GM18508 (cell line): ENCODE data around the gene GLCCI1.
A peak's percentile ranks its signal among the peaks of the same experiment; 100 is the strongest.

Experiments used
- ATAC-seq: cut with Tn5 transposase; IDR thresholded peaks from one replicate; pipeline ENCODE4 v1.9.1; 2021; ENCODE audit warnings: moderate number of reproducible peaks; ENCODE audit not compliant: insufficient read depth, unreplicated experiment

Gene GLCCI1

GRCh38 chr7:8125680-8126444 is 157.3 kb downstream of the GLCCI1 start:
- ATAC-seq = peak; percentile 69

DNA sequence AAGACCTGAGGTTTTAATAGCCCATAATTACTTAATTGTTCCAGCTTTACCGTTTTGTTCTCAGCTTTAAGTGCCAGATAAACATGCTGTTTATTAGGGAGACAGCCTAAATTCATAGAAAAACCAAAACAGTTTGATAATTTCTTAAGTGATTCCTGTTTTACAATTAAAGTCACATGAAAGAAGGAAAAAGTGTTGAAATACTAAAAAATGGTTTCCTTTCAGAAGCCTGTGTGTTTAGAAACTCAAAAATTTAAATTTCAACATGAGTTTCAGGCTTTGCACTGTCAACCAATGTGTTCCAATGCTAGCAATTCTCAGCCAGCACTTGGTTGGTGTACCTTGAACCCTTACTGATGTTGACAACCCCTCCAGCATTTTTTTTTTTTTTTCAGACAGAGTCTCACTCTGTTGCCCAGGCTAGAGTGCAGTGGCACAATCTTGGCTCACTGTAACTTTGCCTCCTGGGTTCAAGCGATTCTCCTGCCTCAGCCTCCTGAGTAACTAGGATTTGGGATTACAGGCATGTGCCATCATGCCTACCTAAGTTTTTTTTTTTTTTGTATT is 158.1 kb downstream of the GLCCI1 start:
- ATAC-seq = no peak

GRCh38 chr7:8128449-8129317 is 160.1 kb downstream of the GLCCI1 start:
- ATAC-seq = no peak

DNA sequence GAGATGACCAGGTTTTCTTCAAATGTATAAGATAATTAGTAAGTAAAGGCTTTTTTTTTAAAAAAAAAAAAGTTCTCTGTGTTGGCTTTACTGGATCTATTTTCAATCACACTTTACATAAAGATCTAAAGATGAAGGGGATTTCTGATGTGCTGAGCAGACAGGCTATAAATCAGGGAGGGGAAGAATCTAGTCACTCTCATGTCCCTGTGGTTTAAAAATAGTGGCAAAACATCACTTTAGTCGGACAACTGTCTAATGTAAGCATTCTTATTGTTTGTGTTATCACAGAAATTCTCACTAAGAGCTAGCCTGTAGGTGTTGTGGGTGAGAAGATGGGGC is 160.7 kb downstream of the GLCCI1 start:
- ATAC-seq = no peak

DNA sequence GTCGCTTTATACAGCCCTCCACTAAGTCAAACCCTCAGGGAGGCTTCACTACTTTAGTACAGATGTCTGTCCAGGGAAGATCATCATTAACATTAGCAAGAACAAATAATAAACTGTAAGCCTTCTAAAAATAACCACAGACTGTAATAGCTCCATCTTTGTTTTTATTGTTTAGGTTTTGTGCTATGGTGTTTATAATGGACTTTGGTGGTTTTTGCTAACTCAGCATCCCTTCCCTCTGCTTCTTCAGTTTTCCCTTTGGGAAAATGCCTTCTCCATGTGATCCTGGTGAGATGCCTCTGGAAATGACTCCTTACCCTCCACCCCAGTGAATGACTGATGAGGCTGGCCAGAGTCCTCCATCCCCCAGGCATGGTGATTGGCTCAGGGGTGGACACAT is 162.1 kb downstream of the GLCCI1 start:
- no peak for ATAC-seq

DNA sequence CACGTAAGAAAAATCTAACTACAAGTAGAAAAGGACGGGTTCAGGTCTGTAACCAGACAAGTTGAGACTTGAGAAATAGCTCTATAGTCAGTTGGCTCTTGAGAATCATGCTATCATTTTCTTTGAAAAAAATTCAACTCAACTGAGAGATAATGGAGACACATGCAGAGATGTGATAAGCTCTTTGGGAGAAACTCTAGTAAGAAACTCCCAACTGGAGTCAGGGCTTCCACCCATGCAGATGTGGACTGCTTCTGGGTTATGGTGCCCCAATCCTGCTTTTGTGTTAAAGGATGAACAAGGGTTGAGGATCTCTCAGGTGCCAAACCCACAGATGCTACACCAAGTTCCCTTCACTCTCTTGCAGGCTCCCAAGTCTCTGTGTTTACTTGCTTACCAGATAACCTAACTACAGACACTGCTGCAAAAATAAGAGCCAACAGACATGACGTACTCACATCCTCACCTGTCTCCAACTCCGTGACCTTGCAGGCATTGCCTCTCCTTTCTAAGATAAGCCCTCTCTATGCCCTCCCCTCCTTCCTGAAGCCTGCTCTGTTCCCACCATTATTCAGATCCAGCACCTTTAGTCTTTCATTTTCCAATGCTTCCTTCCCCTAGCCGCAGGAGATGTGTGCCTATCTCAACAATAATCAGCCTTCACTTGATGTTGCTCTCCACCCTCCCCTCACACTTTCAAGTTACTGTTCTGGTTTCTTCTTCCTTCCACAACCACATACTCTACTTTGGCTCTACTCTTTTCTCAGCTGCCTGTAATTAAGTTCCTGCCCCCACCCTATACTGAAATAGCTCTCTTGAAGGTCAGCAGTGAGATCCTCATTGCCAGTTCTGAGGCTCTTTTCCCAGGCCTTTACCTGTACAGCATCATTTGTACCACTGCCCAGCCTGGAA is 163.4 kb downstream of the GLCCI1 start:
- ATAC-seq = peak; percentile 30

DNA sequence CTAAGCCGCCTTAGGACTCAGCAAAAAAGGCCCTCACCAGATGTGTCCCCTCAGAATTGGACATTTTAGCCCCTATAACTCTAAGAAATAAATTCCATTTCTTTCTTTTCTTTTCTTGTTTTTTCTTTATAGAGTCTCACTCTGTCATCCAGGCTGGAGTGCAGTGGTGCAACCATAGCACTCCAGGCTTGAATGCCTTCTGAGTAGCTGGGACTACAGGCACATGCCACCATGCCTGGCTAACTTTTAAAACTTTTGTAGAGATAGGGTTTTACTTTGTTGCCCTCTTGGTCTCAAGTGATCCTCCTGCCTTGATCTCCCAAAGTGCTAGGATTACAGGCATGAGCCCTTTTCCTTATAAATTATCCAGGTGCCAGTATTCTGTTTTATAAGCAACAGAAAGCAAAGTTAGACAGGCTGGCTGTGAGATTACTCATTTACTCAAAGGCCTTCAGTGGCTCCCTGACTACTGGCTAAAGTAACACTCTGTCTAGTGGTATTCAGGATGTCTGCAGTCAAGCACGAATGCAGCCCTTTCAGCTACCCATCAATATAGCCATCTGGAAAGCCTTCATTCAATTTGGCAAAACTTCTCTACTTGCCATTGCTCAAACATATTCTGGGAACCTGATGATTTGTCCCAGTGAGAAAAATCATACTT is 164.7 kb downstream of the GLCCI1 start:
- ATAC-seq = no peak

DNA sequence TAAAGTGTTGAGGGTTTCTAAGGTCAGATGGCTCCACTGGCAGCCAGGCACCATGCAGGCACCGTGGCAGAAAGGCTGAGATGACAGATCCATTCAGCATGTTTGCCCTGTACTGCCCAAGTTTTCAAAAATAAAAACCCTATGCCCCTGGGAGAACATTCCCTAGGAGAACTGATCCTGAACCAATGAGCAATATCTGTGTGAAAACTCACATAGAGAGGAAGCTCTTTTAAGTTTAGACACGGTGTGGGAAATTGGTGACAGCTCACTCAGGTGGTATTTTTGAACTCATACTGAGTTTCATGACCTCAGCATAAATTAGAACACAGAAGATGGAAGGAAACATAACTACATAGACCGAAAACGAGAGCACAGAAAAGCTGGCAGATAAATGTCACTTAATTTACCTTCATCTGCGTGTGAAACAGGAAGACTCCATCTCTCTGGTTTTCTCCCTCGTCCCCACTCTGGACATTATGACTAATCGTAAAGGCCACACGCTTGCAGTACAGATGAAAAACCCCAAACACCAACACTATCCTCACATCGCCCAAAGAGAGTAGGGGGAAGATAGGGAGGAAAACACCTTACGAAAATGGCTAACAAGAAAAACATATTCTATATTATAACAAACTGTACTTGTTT is 165.6 kb downstream of the GLCCI1 start:
- ATAC-seq = peak; percentile 59

DNA sequence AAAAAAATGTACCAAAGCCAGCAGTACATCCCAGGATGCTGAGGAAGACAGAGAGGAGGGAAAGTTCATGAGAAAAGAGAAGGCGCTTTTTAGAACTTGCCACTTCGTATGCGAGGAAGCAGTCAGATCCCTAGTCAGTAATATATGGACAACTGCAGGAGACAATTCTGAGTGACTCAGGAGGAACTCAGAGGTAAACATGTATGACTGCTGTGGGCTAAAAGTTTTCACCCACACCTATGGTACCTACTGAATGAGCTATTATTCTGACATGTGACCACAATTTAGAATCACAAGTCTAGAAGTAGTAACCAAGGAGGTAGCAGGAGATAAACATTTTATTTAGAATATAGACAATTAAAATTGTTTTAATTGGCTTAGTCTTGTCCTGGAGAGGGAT is 166.8 kb downstream of the GLCCI1 start:
- ATAC-seq = no peak

DNA sequence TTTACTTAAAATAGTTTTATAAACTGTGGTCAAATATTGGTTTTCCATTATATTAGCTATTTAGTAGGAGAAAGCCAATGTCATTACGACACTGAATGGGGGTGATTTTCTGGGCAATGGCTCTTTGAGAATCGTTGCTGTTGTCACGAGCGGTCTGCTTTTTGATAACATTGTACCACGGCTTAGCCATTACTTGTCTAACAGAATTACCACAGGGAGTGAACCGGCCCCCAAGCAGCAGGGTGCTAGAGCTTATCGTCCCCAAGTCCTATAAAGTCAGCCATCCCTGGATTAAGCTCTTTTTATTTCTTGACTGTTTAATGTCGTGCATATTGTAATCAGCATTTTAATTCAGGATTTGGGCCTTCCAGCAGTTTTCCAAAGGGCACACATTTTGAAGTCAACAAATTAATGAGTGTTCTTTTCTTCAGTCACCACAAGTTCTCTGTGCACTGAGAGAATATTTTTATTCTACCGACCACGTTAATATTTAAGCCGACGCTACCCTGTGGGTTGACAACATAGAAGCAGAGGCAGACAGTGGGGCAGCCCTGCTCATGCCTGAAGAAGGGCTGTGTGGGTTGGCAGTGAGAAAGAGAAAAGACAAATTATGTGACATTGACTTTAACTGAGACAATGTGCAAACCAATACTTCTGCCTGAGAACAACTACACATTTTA is 167.6 kb downstream of the GLCCI1 start:
- ATAC-seq = no peak
